Activated CD8-positive, alpha-beta memory T cell treated with anti-CD3 and anti-CD28 coated beads, Interleukin-2, amount 50 U/mL, for 1 hour (primary cell): ENCODE data around the gene ILK.

ENCODE experiments used
- DNase-seq: peaks from one replicate; pipeline ENCODE4 v3.0.0-alpha.2; 2020; ENCODE audit errors: extremely low read depth

ILK gene

GRCh38 chr11:6621711-6622211 is 18.2 kb downstream of the ILK start:
- DNase-seq, result no peak

DNA sequence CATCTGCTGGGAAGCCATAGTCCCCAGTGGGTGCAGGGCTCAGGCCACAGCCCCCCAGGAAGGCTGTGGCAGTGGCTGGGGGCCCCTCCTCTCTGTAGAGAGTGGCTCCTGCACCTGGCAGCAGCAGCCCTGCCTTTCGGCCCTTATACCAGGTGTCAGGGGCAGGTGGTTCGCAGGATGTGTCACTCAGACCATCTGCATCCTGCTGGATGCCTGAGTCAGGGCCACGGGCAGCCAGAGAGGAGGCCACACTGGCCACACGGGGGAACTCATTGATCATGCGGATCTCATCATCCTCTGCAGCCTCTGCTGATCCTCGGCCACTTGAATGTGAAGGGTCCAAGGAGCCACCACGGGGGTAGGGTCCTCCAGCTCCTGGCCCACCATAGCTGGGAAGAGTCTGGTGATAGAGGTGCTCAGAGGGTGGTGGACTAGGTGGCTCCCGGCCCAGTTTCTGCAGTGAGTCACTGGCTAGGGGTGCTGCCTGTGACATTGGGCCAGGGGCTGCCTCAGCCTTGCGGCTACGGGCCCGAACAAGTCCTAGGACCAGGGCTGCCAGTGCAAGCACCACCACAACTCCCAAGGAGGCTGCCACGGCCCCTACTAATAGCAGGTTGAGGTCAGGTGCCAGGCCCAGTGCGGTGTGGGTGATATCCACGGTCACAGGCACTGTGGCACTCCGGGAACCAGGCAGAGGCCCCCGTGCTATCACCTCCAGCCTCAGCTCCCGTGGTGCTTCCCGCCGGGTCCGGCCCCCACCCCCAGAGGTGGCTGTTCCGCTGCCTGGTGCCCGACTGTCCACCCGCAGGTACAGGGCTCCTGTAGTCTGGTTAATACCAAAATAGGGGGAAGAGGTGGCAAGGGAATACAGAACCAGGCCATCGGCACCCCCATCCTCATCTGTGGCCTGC is 18.9 kb downstream of the ILK start:
- no peak for DNase-seq

- no peak for DNase-seq
Measured at GRCh38 chr11:6623391-6624363, 20.1 kb downstream of the ILK start.

DNA sequence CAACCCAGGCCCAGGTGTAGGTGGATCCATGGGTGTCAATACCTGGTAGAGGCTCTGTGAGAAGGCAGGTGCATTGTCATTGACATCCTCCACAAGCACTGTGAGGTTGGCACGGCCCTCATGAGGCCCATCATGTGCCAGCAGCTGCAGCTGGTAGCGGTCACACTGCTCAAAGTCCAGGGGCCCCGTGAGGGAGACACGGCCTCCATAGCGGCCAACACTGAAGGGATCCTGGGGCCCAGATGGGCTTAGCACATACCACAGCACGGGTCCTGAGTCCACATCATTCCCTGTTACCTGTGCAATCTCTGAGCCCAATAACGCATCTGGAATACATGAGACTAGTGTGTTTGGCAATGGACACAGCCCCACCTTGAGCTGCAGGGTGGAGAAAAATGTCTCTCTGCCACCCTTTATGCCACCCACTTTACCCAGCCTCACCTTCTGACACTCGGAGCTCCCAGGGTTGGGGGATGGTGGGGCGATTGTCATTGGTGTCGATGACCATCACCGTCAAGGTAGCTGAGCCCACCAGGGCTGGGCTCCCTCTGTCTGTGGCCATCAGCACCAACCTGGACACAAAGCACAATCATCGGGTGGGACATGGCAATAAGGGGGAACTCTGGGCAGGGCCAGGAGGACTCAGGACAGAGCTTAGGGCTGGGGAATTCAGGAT is 21.7 kb downstream of the ILK start:
- no peak for DNase-seq

DNA sequence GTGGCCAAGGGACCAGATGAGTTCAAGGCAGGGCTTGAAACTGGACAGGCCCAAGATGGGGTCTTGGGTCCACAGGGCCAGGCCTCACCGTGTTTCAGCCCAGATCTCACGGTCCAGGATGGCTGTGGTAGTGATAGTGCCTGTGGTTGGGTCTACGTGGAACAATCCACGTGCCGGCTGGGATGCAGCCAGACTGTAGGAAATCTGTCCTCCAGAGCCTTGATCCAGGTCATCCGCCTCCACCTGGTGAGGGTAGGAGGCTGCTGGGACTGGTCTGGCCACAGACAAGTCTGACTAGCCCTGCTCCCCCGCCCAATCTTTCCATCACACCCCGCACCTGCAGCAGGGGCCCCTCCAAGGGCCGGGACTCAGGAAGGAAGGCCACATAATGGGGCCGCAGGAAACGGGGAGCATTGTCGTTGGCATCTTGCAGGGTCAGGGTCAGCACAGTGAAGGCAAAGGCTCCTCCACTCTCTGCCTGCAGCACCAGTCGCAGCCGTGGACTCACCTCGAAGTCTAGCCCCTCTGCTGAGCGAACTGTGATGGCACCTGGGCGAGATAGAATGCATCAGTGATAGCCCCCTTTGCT is 22.4 kb downstream of the ILK start:
- DNase-seq, result no peak

DNA sequence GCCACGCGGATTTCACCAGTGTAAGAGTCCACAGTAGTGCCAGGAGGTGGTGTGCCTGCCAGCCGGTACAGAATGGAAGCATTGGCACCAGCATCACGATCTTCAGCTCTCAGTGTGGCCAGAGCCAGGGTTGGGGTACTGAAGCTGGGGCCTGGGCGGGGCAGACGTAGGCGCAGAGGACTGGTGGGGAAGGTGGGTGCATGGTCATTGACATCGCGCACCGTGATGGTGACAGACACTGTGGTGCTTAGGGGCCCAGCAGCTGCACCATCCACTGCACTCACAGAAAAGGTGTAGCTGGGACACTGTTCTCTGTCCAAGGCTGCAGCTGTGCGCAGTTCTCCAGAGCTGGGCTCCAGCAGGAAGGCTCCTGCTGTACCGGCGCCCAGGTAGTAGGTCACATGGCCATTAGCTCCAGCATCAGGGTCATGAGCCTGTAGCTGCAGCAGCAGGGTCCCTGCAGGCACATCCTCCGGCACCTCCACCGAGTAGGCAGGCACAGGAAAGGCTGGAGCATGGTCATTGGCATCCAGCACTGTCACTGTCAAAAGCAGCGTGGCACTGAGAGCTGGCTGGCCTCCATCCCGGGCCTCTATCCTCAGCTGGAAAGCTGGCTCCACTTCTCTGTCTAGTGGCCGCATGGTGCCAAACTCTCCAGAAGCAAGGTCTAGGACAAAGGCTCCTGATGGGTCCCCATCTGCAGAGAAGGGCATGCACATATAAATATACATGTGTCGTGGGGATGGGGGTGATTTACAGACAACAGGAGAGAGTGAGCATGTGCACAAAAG is 23.6 kb downstream of the ILK start:
- no peak for DNase-seq

DNA sequence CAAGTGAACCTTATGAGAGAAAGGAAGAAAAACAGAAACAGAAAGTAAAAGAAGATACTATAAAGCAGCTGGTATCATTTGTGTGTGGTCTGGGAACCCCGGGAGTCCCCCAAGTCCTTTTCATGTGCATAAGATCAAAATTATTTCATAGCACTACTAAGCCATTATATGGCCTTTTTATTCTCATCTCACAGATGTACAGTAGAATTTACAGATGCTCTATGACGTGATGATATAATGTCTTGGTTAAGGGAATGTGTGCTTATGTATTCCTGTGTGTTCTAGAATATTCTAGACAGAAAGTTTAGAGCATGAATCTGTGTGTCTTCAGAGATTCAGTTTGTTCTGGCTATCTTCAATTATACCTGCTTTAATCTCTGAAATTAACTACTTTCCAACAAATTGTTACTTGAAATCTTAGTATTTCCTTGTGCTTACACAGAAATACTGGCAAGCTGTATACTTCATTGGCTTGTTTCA is 24.2 kb downstream of the ILK start:
- DNase-seq, result no peak

DNA sequence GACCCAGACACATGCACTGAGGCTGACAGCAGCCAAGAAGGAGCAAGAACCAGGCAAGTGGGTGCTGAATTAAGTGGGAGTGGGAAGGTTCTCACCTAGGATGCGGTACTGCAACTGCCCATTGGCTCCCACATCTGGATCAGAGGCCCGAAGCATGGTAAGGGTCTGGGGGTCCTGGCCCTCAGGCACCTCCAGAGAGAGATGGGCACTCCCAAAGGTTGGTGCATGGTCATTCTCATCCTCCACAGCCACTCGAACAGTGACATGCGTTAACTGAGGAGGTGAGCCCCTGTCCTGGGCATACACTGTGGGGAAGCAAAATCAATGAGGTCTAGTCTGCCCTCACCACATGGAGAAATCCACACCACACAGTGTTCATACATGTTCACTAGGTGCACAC is 25.0 kb downstream of the ILK start:
- no peak for DNase-seq

GRCh38 chr11:6629573-6629891 is 26.0 kb downstream of the ILK start:
- no peak for DNase-seq

GRCh38 chr11:6629892-6630631 is 26.5 kb downstream of the ILK start:
- no peak for DNase-seq

GRCh38 chr11:6630632-6631291 is 27.2 kb downstream of the ILK start:
- no peak for DNase-seq

GRCh38 chr11:6631361-6631890 is 27.9 kb downstream of the ILK start:
- DNase-seq, result no peak

- no peak for DNase-seq
Measured at GRCh38 chr11:6632116-6633073, 28.8 kb downstream of the ILK start.

- DNase-seq, result no peak
Measured at GRCh38 chr11:6633422-6634408, 30.1 kb downstream of the ILK start.

GRCh38 chr11:6634534-6634933 is 31.0 kb downstream of the ILK start:
- DNase-seq, result no peak

GRCh38 chr11:6635082-6635932 is 31.7 kb downstream of the ILK start:
- no peak for DNase-seq
